Left colon (tissue), 2 donors: ENCODE results near the gene NSUN6. TPM values are rescaled to one million over a fixed set of nuclear protein-coding genes. Genes with fewer than 3 reads are reported as not detected.
"Not testable (repeated sequence)": the region's sequence is repeated elsewhere in the genome, so short reads cannot be mapped to it uniquely, and the experiment has no call there.

Experiments
- ATAC-seq: fragments of 200-7000 bp; cut with Tn5 transposase; one replicate; pipeline ENCODE4 v1.9.1; 2020; ENCODE audit warnings: mild to moderate bottlenecking, moderate library complexity
- DNase-seq, 2 donors: peaks; one replicate each; pipeline ENCODE4 v3.0.0-alpha.2; 2020
- intact Hi-C, 2 donors: fragments of 100-400 bp; cut with DNase I in 1 of 2; cut with micrococcal nuclease in 1 of 2; formaldehyde crosslinking; loops; one replicate each; pipeline versions ENCODE4 v1.11.2 to v1.14.0; 2022; cut with DNase I, micrococcal nuclease
- total RNA-seq, 2 donors: library from RNA; stranded (reverse); fragmentation: NEBNext Ultra II Directional; extraction: Animal tissue kit (Norgen Biotek cat#: 25700); gene quantifications; one replicate each; pipeline ENCODE4 v1.2.1, GENCODE V29; 2021
- donor health status: DM: no; HTN: no; CAD: no.
- donor health status: DM: yes; HTN: yes; CAD: no.

The NSUN6 gene
- total RNA-seq, 2 donors from 2014 or later: 10.2 to 13.8 TPM

DNA sequence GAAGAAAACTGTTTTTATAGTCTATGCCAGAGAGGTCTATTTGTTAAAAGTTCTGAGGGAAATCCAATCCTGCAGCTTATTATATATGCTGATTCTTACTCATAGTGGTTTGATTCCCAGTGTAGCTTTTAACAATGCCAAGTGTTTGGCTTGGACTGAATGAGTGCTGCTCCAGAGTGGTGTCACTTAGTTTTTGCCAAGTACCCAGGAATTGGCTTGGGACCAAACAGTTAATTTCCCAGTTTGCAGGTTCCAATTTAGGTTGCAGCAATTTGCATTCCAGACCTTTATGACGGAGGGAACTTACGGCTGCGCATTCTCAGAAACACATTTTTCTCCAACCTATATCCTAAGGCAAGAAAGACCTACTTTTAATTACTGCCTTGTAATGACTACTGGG lies 32.4 kb downstream of the NSUN6 start:
- intact Hi-C loops: no loop called here
- DNase-seq (no peak), ATAC-seq (no peak)

DNA sequence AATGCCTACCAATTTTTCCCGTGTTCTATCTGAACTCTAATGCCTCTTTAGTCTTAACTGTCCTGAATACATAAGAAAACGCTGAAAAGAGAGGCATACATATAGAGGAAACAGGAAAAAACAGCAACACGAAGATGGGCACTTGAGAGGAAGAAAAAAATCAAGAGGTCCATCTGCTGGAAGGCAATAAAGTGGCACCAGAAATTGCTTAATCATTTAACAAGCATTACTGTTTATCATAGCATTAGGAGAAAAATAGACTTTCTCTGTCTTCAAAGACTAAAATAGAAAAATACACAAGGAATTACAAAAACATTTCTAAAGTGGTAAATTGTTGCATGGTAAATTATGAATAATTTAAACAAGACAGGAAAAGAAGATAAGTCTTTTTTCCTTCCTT lies 35.0 kb downstream of the NSUN6 start:
- DNase-seq: no peak
- intact Hi-C loops: no loop called here
- no peak for ATAC-seq

DNA sequence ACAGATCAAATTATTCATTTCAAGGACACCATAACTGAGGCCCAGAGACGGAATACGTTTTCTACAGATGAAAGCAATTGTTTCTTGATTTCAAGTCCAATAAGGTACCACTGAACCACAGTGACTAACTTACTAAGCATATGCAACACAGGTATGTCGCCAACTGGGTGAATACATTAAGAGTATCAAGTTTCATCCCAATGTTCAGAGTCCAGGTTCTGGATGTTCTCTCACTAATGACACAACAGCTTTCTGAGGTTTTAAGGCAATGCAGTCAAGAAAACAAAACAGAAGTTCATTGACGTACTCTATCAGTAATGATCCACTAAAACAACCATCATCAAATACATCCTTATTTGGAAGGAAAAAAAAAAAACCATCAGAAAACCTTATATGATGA lies 35.8 kb downstream of the NSUN6 start:
- DNase-seq (no peak), ATAC-seq (no peak)
- intact Hi-C loops: no loop called here

DNA sequence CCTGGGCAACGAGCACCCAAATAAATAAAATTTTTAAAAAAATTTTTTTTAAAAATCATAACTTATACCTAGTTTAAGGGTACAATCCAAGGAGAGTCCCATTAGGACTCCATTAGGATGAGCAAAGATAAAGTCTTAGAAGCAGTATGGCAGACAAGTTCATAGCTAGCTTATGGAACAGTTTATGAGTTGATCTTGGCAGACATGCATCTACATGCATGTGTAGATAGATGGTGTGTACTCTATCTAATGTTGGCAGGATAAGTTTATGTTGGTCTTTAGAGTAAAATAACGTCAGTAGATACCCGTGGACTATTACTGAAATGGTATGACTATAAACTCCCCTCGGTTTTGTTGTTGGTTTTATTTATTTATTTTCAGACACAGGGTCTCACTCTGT lies 40.2 kb downstream of the NSUN6 start:
- DNase-seq (no peak), ATAC-seq (no peak)
- intact Hi-C loops: no loop called here

DNA sequence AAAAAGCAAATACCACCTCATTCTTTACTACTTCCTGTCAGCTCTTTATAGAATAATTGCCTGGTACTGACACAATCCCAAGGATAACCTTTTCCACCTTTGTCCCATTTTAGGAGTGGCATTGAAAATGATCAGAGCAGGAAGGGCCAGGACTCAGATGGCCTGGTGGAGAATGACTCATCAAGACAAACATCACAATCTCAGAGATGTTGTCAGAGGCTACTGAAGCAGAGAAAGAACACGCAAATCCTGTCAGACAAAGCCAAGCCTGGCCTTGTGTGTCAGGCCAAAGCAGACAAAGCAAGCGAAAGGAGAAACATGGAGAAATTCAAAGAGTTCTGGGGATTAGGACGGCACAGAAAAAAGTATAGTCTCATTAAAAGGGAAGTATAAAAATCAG lies 40.9 kb downstream of the NSUN6 start:
- intact Hi-C loops: no loop called here
- peak; percentile 12 to 35 for DNase-seq
- ATAC-seq: peak; percentile 98

DNA sequence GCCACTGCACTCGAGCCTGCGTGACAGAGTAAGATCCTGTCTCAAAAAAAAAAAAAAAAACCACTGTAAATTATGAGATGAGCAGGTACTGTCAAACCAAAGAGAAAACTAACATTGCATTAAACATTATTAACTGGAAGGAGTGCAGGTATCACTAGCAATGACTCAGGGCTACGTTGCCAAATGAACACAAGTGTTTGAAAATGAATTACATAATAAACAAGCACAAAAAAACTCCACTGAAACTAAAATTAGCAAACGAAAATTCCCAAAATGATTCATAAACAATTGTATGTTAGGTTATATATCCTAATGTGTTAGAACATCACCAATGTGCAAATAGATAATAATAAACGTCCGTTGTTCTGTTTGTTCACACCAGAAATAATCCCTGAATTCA lies 42.8 kb downstream of the NSUN6 start:
- ATAC-seq (no peak), DNase-seq (no peak)
- intact Hi-C loops: no loop called here

DNA sequence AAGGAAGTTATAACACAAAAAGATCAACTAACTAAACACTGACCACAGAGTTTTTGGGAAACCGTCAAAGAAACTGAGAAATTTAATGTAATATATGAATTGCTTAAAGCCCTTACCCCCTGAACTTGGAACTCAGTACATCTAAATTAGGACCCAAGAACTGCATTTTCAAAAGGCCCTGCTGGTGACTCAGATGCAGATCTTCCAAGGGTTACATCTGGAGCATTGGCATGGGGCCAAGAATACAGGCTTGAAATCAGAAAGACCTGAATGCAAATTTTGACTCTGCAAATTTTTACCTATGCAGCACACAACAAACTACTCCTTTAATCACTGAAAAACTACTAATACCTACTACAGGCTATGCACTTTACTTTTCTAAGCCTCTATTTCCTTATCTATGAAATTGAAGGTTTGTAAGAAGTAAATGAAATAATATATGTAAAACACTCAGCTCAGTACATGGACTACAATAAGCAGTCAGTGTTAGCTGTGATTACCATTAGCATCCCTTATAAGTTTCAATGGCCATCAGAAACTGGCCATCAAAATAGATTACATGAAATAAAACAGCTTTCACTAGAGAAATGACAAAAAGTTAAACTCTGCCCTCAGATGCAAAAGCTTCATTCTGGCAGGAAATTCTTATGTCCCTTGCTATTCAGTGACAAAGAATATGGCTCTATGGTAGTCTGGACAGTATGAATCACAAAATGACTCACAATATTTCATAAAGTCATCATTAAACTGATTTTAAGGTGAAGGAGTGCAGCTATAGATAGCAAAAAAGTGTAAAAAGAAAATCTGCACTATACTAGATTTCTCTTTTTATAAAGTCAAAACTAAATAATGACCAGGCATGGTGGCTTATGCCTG lies 43.6 kb downstream of the NSUN6 start:
- intact Hi-C loops: no loop called here
- DNase-seq: peak in 1 of 2 donors; percentile 14
- ATAC-seq: no peak

DNA sequence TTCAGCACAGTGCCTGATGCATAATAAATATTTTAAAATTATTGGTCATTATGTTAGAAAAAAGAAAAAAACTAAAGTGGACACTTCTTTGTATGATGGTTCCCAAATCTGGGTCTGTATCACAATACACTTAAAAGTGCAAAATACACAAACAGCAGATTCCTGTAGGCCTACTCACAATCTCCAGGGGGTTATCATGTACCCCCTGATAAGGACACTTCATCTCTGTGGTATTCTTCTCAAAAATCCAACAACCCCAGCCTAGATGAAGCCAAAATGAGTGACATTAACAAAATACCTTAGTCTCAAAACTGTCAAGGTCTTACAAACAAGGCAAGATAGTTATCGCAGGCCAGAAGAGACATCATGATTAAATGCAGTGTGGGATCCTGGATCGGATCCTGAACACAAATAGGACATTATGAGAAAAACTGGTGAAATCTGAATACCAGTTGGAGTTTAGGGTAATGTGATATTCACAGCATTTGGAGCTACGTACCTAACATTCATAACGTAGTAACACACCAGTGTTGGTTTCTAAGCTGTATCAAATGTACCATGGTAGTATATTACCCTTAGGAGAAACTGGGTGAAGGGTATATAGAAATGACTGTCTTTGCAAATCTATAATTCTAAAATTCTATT lies 45.2 kb downstream of the NSUN6 start:
- intact Hi-C loops: no loop called here
- ATAC-seq (no peak), DNase-seq (no peak)

DNA sequence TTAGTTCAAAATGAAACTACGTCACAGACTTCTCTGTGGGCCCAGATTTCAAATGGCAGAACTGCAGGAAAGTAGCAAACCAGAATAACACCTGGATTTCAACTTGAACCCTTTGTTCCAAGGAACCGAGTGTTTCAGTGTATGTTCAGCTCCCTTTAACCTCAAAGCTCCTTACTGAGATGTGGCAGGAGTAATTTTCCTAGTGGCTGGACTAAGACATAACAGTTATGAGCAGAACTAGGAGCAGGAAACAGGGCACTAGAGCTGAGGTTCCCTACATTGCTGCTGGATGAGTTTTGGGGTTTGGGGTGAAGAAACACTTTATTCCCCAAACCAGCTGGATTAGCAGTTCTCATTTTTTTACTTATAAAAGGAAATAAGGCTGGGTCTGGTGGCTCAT lies 50.1 kb downstream of the NSUN6 start:
- ATAC-seq (no peak), DNase-seq (no peak)
- intact Hi-C loops: no loop called here

DNA sequence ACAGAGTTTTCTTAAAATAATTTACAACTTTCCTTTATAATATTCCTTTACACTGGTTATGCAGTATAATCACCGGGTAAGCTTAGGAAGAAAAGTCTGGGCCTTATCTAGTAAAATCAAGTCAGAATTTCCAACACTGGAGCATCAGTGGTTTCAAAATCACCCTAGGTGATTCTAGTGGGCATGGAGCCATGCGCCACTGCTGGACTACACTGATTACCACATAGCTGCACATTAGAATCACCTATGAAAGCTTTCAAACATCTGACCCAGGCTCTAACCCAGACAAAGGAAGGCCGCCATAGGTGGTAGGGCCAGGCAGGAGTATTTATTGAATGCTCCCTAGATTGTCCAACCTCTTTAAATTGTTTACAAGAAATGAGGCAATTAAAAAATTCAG lies 52.0 kb downstream of the NSUN6 start:
- intact Hi-C loops: no loop called here
- no peak for DNase-seq
- no peak for ATAC-seq

DNA sequence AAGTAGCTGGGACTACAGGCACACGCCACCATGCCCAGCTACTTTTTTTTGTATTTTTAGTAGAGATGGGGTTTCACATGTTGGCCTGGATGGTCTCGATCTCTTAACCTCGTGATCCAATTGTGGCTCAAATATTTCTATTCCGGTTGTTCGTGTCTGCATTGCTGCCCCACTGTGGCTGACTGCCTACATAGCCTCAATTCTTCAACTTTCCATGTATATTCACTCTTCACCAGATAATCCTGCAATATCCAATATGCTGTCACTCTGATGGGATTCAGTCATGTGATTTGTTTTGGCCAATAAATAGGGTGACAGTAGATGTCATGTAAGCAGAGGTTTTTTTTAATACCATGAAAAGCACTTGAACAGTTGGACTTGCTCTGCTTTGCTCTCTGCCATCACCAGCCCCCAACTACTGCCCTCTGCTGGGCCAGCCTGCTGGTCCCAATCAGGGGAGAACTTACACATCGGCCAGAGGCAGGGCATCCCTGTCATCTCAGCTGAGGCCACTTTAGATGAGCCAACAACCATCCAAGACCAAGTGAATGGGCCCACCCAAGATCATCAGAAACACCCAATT lies 56.7 kb downstream of the NSUN6 start:
- intact Hi-C loops: no loop called here
- peak in 1 of 2 donors; percentile 9 for DNase-seq
- no peak for ATAC-seq

DNA sequence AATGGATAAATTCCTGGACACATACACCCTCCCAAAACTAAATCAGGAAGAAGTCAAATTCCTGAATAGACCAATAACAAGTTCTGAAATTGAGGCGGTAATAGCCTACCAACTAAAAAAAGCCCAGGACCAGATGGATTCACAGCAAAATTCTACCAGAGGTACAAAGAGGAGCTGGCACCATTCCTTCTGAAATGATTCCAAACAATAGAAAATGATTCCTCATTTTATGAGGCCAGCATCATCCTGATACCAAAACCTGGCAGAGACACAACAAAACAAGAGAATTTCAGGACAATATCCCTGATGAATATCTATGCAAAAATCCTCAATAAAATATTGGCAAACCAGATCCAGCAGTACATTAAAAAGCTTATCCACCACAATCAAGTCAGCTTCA lies 60.2 kb downstream of the NSUN6 start:
- DNase-seq, intact Hi-C loops, ATAC-seq: not testable (repeated sequence)

DNA sequence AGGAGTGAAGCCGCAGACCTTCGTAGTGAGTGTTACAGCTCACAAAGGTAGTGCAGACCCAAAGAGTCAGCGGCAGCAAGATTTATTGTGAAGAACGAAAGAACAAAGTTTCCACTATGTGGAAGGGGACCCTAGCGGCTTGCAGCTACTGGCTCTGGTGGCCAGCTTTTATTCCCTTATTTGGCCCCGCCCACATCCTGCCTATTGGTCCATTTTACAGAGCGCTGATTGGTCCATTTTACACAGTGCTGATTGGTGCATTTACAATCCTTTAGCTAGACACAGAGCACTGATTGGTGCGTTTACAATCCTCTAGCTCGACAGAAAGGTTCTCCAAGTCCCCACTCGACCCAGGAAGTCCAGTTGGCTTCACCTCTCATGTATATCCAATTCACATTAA lies 64.8 kb downstream of the NSUN6 start:
- intact Hi-C loops, ATAC-seq, DNase-seq: not testable (repeated sequence)

DNA sequence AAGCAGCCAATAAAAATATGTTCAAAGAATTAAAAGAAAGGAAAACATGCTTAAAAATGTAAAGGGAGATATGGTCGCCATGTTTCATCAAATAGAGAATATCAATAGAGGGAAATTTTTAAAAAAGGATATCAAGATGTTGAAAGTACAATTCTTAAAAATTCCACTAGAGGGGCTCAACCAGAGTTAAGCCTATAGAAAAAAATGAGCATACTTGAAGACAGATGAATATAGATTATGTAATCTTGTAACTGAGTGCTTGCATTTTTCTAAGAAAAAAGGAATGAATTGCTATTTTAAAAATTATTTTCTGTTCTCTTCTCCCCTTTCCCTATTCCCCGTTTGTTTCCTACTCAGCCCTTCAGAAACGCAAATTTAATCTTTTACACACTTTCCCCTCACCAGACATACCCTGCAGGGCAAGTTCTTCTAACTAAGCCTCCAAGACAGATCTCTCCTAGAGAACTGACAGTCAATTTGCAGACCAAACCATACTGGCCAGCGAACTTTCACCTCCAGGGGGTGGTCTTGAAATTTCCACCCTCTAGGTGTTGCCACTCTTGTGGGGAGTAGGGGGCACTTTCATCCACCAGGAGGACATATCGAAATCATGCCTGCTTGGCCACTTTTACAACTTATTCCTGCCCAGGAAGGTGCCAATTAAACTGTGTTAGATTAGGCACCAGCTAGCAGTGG lies 67.7 kb downstream of the NSUN6 start:
- intact Hi-C loops: no loop called here
- no peak for ATAC-seq
- DNase-seq: no peak

DNA sequence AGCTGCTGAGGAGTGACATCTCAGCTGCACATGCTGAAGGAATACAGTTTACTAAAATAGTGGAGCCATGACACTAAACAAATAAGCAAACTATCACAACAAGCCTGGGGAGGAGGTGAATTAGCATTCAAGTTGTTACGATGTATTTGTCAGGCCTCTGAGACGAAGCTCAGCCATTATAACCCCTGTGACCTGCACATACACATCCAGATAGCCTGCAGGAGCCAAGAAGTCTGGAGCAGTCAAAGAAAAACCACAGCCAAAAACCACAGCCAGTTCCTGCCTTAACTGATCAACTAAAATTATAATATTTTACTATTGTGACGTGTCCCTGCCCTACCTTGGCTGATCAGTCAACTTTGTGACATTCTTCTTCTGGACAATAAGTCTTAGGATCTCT lies 68.6 kb downstream of the NSUN6 start:
- intact Hi-C loops: no loop called here
- no peak for ATAC-seq
- DNase-seq: no peak

DNA sequence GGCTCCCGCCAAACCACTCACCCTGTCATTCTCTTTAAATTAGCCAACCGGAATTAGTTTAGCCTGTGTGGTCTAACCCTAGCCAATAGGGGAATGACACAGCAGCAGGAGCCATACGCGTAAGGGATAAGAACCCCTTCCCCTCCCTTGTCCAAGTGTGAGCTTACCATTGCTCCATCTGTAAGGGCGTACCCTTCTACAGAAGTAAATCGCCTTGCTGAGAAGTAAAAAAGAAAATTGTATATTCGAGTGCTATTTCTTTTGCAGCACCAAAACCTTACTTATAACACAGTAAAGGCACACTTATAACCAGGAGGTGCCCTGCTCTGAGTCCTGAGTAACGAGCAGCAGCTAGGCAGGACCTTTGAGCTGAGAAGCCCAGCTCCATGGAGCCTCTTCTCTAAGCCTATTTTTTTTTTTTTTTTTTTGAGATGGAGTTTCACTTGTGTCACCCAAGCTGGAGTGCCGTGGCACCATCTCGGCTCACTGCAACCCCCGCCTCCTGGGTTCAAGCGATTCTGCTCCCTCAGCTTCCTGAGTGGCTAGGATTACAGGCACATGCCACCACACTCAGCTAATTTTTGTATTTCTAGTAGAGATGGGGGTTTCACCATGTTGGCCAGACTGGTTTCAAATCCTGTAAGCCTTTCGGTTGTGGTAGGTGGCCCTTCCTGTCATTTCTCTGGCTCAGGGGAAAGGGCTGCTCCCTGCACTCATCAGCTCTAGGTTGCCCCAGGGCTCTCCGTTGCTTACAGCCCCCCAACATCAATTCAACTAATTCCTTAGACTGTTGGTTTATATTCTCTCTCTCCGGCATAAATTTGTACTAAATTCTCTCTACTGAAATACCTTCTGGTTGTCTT lies 73.3 kb downstream of the NSUN6 start:
- intact Hi-C loops: no loop called here
- DNase-seq: no peak
- no peak for ATAC-seq

DNA sequence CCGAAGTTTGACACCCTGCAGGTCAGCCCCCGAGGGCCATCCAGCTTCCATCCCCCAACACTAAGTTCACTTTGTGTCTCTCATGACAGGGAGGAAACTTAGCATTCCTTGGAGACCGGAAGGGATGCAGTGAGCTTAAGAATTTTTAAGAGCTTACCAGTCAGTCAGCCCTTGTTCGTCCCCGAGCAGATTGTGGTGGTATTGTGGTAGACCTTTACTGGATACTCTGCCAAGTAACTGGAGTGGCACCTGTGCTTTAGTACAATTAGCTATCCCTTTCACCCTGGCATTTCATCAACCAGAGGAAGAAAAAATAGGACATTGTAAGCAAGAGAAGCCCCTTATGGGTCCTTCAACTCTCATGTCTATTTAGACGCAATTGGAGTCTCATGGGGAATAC lies 74.8 kb downstream of the NSUN6 start:
- intact Hi-C loops: no loop called here
- ATAC-seq (no peak), DNase-seq (no peak)

DNA sequence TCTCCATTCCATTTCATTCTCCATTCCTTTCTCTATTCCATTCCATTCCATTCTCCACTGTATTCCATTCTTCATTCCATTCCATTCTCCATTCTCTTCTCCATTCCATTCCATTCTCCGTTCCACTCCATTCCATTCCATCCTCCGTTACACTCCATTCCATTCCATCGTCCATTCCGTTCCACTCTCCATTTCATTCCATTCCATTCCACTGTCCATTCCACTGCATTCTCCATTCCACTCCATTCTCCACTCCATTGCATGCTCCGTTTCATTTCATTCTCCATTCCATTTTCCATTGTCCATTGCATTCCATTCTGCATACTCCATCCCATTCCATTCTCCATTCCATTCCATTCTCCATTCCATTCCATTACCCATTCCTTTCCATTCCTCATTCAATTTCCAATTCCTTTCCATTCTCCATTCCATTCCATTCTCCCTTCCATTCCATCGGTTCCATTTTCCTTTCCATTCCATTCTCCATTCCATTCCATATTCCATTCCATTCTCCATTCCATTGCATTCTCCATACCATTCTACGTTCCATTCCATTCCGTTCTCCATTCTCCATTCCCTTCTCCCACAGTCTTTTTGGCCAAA lies 78.3 kb downstream of the NSUN6 start:
- ATAC-seq: no peak
- DNase-seq: no peak
- intact Hi-C loops: no loop called here
